K562 (cell line): ENCODE measurements around the gene LMBR1L. TPM values are rescaled to one million over a fixed set of nuclear protein-coding genes. Genes with fewer than 3 reads are reported as not detected.

ENCODE experiments used
- EP300 ChIP-seq: IDR thresholded peaks from 2 replicates; pipeline ENCODE4 v1.6.1; 2012; ENCODE audit warnings: low read length, improper control_type of control experiment
- GABPB2 ChIP-seq: fragments of 250-450 bp; sonication (Bioruptor Pico); conservative IDR thresholded peaks from 2 replicates; pipeline ENCODE4 v1.5.1; 2021; ENCODE audit warnings: mild to moderate bottlenecking
- GTF2B ChIP-seq: IDR thresholded peaks from 2 replicates; pipeline ENCODE4 v1.6.1; 2011; ENCODE audit not compliant: insufficient read length; ENCODE audit errors: extremely low read depth
- ILK ChIP-seq: fragments of 450-650 bp; IDR thresholded peaks from 2 replicates; pipeline ENCODE4 v1.6.1; 2016; ENCODE audit warnings: missing genetic modification characterization, low read depth, mild to moderate bottlenecking, missing compliant biosample characterization, moderate library complexity, borderline replicate concordance
- KLF1 ChIP-seq: fragments of 450-650 bp; IDR thresholded peaks from 2 replicates; pipeline ENCODE4 v1.6.1; 2016; ENCODE audit warnings: missing genetic modification characterization, missing compliant biosample characterization
- POU5F1 ChIP-seq: fragments of 150-350 bp; IDR thresholded peaks from 2 replicates; pipeline ENCODE4 v1.6.1; 2014; ENCODE audit warnings: borderline replicate concordance, low read length, low read depth, mild to moderate bottlenecking; ENCODE audit not compliant: partially characterized antibody
- ZBTB40 ChIP-seq, 2 experiments: fragments of 450-650 bp in 1 of 2; sonication (generic) in 1 of 2; formaldehyde crosslinking in 1 of 2; IDR thresholded peaks; 2 replicates each; pipeline versions ENCODE4 v1.7.1 to v1.9.0; 2016 to 2022; ENCODE audit warnings: inconsistent platforms in 1 of 2, mild to moderate bottlenecking in 1 of 2, missing genetic modification reagents in 1 of 2
- polyA plus RNA-seq, 8 experiments: library from polyadenylated mRNA; depleted of rRNA in 4 of 8; stranded (reverse) in 5 of 8; unstranded in 3 of 8; fragments of >200 nt; fragmentation: Nextera tagmentation in 2 of 8; fragmentation: Illumina TruSeq in 1 of 8; extraction: Ambion mirVana in 2 of 8; extraction: Trizol in 1 of 8; gene quantifications; 2 replicates each; pipeline versions ENCODE4 v1.2.1 to v1.2.3, GENCODE V29; 2011 to 2014; ENCODE audit warnings: inconsistent platforms in 1 of 8, missing spikeins in 1 of 8
- total RNA-seq, 7 experiments: library from RNA; depleted of rRNA in 6 of 7; stranded (reverse); fragments of >200 nt in 6 of 7; fragmentation: Illumina TruSeq in 2 of 7; extraction: Trizol in 2 of 7; gene quantifications; 2 replicates each; pipeline versions ENCODE4 v1.2.1 to v1.2.3, GENCODE V29; 2011 to 2021; ENCODE audit warnings: low replicate concordance in 1 of 7

The LMBR1L gene
- total and polyA plus RNA-seq, 9 of the 15 experiments (the other 6 are each of a cell fraction or from before 2014, with no cell fraction given) = 2.5 to 57.0 (median 31.1) TPM

GRCh38 chr12:49089821-49090773 lies 20.6 kb downstream of the LMBR1L start (continued):
- TF ChIP-seq EP300 = peak; percentile 92
- TF ChIP-seq POU5F1 = no peak
- peak; percentile 58; the same call in 1 of the 2 replicates for TF ChIP-seq KLF1 (tag)
- TF ChIP-seq GTF2B = no peak
- peak; percentile 6; the same call in 1 of the 2 replicates for TF ChIP-seq ZBTB40 (IDR thresholded peaks at IDR 0.05)
- no peak for TF ChIP-seq ZBTB40 (CRISPR knock-in tag; IDR thresholded peaks at IDR 0.05)
- no peak for TF ChIP-seq GABPB2
- no peak for TF ChIP-seq ILK (tag)
- TF ChIP-seq, all 486 proteins: peak for 127
